C4-2B (cell line): Measurements from ENCODE around the gene FAM174A.
"Not testable (repeated sequence)": the region's sequence is repeated elsewhere in the genome, so short reads cannot be mapped to it uniquely, and the experiment has no call there.

ENCODE experiments used
- H3K27ac ChIP-seq: fragments of 450-650 bp; 2 replicates; pipeline ENCODE4 v1.5.1; 2017
- ZFX ChIP-seq: fragments of 450-650 bp; IDR thresholded peaks from 2 replicates; pipeline ENCODE4 v1.6.1; 2017
- TF ChIP-seq, protein P1 (sequence below): fragments of 450-650 bp; conservative IDR thresholded peaks from 2 replicates; pipeline ENCODE4 v1.5.1; 2017; ENCODE audit warnings: mild to moderate bottlenecking

The FAM174A gene

DNA sequence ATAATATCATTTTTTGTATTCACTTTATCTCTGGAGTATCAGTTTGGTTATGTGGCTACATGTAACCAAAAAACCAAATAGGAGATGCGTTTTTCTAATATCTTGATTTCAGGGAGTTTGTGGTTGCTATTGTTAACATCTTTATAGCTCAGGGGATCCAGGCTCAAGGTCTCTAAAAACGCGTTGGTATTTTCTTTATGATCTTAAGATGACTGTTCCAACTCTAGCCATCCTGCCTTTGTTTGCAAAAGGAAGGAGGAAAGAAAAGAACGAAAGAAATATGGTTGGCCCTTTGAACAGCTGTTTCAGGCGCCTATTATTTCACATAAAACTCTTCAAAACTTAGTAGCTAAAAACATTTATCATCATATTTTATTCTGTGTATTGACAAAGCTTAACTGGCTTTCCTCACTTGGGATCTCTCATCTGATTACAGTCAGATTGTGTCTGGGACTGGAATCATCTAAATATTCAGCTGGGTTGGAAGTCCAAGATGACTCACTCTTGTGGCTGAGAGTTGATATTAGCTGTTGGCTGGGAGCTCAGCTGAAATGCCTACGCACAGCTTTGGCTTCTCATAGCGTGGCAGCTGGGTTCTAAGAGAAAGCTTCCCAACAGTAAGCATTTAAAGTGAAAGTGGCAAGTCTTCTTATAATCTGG lies 60.1 kb downstream of the FAM174A start:
- no peak for TF ChIP-seq ZFX
- TF ChIP-seq, protein P1, sequence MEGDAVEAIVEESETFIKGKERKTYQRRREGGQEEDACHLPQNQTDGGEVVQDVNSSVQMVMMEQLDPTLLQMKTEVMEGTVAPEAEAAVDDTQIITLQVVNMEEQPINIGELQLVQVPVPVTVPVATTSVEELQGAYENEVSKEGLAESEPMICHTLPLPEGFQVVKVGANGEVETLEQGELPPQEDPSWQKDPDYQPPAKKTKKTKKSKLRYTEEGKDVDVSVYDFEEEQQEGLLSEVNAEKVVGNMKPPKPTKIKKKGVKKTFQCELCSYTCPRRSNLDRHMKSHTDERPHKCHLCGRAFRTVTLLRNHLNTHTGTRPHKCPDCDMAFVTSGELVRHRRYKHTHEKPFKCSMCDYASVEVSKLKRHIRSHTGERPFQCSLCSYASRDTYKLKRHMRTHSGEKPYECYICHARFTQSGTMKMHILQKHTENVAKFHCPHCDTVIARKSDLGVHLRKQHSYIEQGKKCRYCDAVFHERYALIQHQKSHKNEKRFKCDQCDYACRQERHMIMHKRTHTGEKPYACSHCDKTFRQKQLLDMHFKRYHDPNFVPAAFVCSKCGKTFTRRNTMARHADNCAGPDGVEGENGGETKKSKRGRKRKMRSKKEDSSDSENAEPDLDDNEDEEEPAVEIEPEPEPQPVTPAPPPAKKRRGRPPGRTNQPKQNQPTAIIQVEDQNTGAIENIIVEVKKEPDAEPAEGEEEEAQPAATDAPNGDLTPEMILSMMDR: no peak
- no peak overlapping the region for H3K27ac ChIP-seq

DNA sequence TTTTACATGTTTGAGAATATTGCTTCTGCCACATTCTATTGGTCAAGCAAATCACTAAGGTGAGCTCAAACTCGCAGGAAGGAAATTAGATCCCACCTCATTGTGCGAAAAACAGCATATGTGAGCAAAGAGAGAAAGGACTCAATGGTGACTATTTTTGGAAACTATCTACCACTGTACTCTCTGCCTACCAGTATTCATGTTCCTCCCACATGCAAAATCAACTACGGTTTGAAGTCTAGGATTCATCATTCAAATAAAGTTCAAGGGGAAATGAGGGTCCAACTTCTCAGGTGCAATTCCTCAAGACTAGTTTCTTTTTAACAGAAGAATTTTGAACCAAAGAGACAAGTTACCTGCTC lies 60.6 kb downstream of the FAM174A start:
- TF ChIP-seq ZFX: no peak
- TF ChIP-seq, protein P1: no peak
- H3K27ac ChIP-seq: no peak overlapping the region

DNA sequence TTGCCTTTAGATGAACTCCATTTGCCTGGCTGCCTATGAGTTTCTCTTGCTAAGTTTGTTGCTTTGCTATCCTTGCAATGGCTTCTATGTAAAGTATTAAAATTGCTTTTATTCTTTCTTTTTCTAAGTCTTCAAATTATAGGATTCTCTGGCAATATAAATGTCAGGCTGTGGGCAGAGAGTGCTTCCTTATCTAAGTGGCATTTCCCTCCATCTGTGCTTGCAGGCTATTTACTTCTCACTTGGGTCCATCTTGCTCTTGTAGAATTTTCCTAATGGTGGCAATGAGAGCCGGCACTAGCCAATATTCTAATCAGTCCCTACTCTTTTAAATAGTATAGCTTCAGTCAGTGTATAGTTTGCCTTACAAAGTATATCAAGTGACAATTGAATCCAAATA lies 63.3 kb downstream of the FAM174A start:
- TF ChIP-seq, protein P1: no peak
- no peak for TF ChIP-seq ZFX

DNA sequence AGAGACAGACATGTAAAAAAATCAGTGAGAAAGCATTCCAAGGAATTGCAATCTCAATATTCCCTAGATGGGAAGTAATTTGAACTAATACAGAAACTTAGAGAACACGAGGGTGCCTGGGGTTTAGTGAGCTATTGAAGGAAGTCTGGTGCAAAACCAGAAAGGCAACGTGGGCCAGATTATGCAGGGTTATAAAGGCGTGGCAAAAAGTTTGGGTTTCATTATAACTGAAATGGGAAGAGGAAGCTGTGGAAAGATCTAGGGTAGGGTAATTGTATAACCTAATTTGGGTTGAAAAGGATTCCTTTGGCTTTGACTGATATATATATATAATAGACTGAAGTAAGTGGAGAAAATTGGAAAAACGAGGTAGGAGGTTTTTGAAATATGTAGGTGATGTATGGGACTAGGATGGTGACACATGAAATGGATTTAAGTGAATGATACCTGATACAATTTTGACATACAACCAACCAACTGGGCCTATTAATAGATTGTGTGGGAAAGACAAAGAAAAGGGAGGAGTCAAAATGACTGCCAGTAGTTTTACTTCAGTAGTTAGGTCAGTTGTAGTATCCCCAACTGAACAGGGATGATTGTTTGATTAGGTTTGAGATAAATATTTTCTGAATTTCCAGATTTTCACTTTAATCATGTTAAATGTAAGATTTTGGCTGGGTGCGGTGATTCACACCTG lies 65.3 kb downstream of the FAM174A start:
- TF ChIP-seq ZFX: no peak
- TF ChIP-seq, protein P1: no peak

More for the DNA sequence above, 63.3 kb downstream of the FAM174A start:
- no peak overlapping the region for H3K27ac ChIP-seq

DNA sequence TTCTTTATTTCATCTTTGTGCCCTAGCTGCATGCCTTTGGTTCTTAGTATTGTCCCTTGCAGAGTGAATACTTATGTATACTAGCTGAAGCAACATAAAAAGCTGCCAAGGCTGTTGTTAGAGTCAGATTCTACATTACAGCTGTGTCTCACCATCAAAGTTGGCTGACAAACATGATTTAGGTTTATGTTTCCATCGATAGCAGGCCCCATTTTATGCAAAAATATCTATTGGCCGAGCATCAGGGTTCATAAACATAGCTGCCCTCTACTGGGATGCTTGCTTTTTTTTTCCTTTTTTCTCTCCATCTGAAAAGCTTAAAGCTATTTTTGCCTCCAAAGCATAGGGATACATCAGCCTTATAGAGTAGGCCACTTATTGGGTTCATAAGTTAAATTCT lies 68.0 kb downstream of the FAM174A start:
- TF ChIP-seq, protein P1: no peak
- no peak for TF ChIP-seq ZFX
- H3K27ac ChIP-seq: no peak overlapping the region

More for the DNA sequence above, 65.3 kb downstream of the FAM174A start:
- H3K27ac ChIP-seq: no peak overlapping the region

DNA sequence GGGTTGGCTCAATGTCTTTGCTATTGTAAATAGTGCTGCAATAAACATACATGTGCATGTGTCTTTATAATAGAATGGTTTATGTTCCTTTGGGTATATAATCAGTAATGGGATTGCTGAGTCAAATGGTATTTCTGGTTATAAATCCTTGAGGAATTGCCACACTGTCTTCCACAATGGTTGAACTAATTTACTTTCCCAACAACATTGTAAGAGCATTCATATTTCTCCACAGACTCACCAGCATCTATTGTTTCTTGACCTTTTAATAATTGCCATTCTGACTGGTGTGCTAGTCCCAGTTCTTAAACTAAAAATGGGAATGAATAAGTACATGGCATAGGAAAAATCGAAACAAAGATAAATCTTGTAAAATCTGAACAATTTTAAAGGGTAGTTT lies 68.8 kb downstream of the FAM174A start:
- H3K27ac ChIP-seq: not testable (repeated sequence)

DNA sequence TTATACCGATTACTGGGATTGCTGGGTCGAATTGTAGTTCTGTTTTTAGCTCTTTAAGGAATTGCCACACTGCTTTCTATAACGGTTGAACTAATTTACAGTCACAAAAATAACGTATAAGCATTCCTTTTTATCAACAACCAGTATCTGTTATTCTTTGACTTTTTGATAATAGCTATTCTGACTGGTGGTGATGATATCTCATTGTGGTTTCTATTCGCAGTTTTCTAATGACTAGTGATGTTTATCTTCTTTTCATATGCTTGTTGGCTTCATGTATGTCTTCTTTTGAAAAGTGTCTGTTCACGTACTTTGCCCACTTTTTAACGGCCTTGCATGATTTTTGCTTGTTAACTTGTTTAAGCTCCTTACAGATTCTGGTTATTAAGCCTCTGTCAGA lies 74.4 kb downstream of the FAM174A start:
- TF ChIP-seq, protein P1: no peak
- no peak for TF ChIP-seq ZFX
- no peak overlapping the region for H3K27ac ChIP-seq

DNA sequence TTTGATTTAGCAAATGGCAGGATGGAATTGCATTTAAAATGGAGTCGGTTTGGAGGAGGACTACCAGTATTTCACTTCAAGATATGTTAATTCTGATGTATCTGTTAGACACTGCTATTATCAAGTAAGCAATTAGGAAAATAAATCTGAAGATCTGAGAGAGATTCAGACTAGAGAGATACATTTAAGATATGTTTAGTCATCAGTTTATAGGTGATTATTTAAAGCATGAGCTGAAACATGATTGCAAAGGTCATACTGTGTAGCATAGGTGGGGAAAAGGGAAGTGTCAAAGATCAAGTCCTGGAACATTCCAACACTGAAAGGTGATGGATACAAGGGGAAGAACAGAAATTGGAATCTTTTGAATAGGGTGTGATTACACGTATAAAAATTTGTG lies 79.1 kb downstream of the FAM174A start:
- no peak for TF ChIP-seq ZFX
- TF ChIP-seq, protein P1: no peak
- no peak overlapping the region for H3K27ac ChIP-seq
